K562 (cell line): ENCODE data around the gene PSAP. TPM values are rescaled to one million over a fixed set of nuclear protein-coding genes. Genes with fewer than 3 reads are reported as not detected.

Source experiments
- ARID3A ChIP-seq: IDR thresholded peaks from 2 replicates; pipeline ENCODE4 v1.6.1; 2012; ENCODE audit warnings: low read depth, low read length, improper control_type of control experiment, borderline replicate concordance
- BRD4 ChIP-seq: fragments of 200-600 bp; sonication (generic); IDR thresholded peaks from 2 replicates; pipeline ENCODE4 v1.6.1; 2017; ENCODE audit warnings: inconsistent platforms
- CBX1 ChIP-seq: sonication (generic); IDR thresholded peaks from 2 replicates; pipeline ENCODE4 v1.6.1; 2016; ENCODE audit warnings: antibody characterized with exemption, low read depth, mild to moderate bottlenecking
- DACH1 ChIP-seq: fragments of 450-650 bp; IDR thresholded peaks from 2 replicates; pipeline ENCODE4 v1.6.1; 2018; ENCODE audit not compliant: partially characterized antibody
- HMGXB4 ChIP-seq: sonication (generic); formaldehyde crosslinking; IDR thresholded peaks from 2 replicates; pipeline ENCODE4 v1.8.1; 2023; ENCODE audit warnings: mild to moderate bottlenecking, missing genetic modification reagents
- KDM4B ChIP-seq, 2 experiments: fragments of 450-650 bp in 1 of 2; sonication (generic) in 1 of 2; IDR thresholded peaks; 2 replicates each; pipeline ENCODE4 v1.6.1; 2016 to 2017; ENCODE audit warnings: borderline replicate concordance in 2 of 2, antibody characterized with exemption in 1 of 2, low read depth in 1 of 2, mild to moderate bottlenecking in 1 of 2
- KHSRP ChIP-seq: fragments of 450-650 bp; IDR thresholded peaks from 2 replicates; pipeline ENCODE4 v1.6.1; 2017
- KLF13 ChIP-seq: fragments of 450-650 bp; IDR thresholded peaks from 2 replicates; pipeline ENCODE4 v1.6.1; 2016; ENCODE audit warnings: missing genetic modification characterization, low read depth, mild to moderate bottlenecking, missing compliant biosample characterization, moderate library complexity, borderline replicate concordance
- MAFG ChIP-seq: fragments of 450-650 bp; conservative IDR thresholded peaks from 2 replicates; pipeline ENCODE4 v1.6.1; 2016; ENCODE audit warnings: missing genetic modification characterization, missing compliant biosample characterization
- MEF2A ChIP-seq: IDR thresholded peaks from 2 replicates; pipeline ENCODE4 v1.6.1; 2011; ENCODE audit warnings: low read depth, mild to moderate bottlenecking, low read length, moderate library complexity; ENCODE audit not compliant: control insufficient read depth
- NFE2 ChIP-seq: IDR thresholded peaks from 2 replicates; pipeline ENCODE4 v1.6.1; 2014; ENCODE audit warnings: antibody characterized with exemption, low read depth
- NR4A1 ChIP-seq, 2 experiments: fragments of 250-450 bp in 1 of 2; fragments of 450-650 bp in 1 of 2; sonication (Bioruptor Pico) in 1 of 2; IDR thresholded peaks; 2 replicates each; pipeline versions ENCODE4 v1.4.0 to v1.6.1; 2016 to 2020; ENCODE audit warnings: mild to moderate bottlenecking in 2 of 2, missing compliant biosample characterization in 1 of 2, missing genetic modification characterization in 1 of 2, moderate library complexity in 1 of 2
- TFE3 ChIP-seq: fragments of 450-650 bp; formaldehyde crosslinking; IDR thresholded peaks from 2 replicates; pipeline ENCODE4 v1.4.0; 2020; ENCODE audit warnings: mild to moderate bottlenecking, mixed read lengths
- ZBTB5 ChIP-seq: fragments of 450-650 bp; IDR thresholded peaks from 2 replicates; pipeline ENCODE4 v1.6.1; 2017; ENCODE audit warnings: antibody characterized with exemption
- ZNF140 ChIP-seq: fragments of 250-450 bp; sonication (Bioruptor Pico); IDR thresholded peaks from 2 replicates; pipeline ENCODE4 v1.8.0; 2021; ENCODE audit warnings: moderate library complexity, mild to moderate bottlenecking, inconsistent platforms
- ZNF217 ChIP-seq: sonication (generic); formaldehyde crosslinking; IDR thresholded peaks from 2 replicates; pipeline ENCODE4 v1.8.0; 2022; ENCODE audit warnings: mild to moderate bottlenecking, missing genetic modification reagents
- ZNF511 ChIP-seq: sonication (generic); formaldehyde crosslinking; IDR thresholded peaks from 2 replicates; pipeline ENCODE4 v1.8.0; 2022; ENCODE audit warnings: mild to moderate bottlenecking, missing genetic modification reagents
- ZSCAN32 ChIP-seq: fragments of 450-650 bp; formaldehyde crosslinking; IDR thresholded peaks from 2 replicates; pipeline ENCODE4 v1.4.0; 2020; ENCODE audit warnings: mild to moderate bottlenecking, moderate library complexity
- polyA plus RNA-seq, 8 experiments: library from polyadenylated mRNA; depleted of rRNA in 4 of 8; stranded (reverse) in 5 of 8; unstranded in 3 of 8; fragments of >200 nt; fragmentation: Nextera tagmentation in 2 of 8; fragmentation: Illumina TruSeq in 1 of 8; extraction: Ambion mirVana in 2 of 8; extraction: Trizol in 1 of 8; gene quantifications; 2 replicates each; pipeline versions ENCODE4 v1.2.1 to v1.2.3, GENCODE V29; 2011 to 2014; ENCODE audit warnings: inconsistent platforms in 1 of 8, missing spikeins in 1 of 8
- total RNA-seq, 7 experiments: library from RNA; depleted of rRNA in 6 of 7; stranded (reverse); fragments of >200 nt in 6 of 7; fragmentation: Illumina TruSeq in 2 of 7; extraction: Trizol in 2 of 7; gene quantifications; 2 replicates each; pipeline versions ENCODE4 v1.2.1 to v1.2.3, GENCODE V29; 2011 to 2021; ENCODE audit warnings: low replicate concordance in 1 of 7

PSAP gene
- total and polyA plus RNA-seq, 9 of the 15 experiments (the other 6 are each of a cell fraction or from before 2014, with no cell fraction given), result 245 to 700 (median 429) TPM

- no peak for TF ChIP-seq ZSCAN32 (CRISPR knock-in tag)
- no peak for TF ChIP-seq ZBTB5
- TF ChIP-seq KDM4B (IDR thresholded peaks at IDR 0.05; ENCODE audit: borderline replicate concordance in 2 of 2, low read depth in 1 of 2), result no peak
- TF ChIP-seq NFE2, result 0 out of 2 replicates have a peak, but pooled peaks have one; percentile 30
- TF ChIP-seq NR4A1 (CRISPR knock-in tag; IDR thresholded peaks at IDR 0.05), result 0 out of 2 replicates have a peak, but pooled peaks have one; percentile 49
- peak; percentile 74; the same call in 1 of the 2 replicates for TF ChIP-seq NR4A1 (tag; IDR thresholded peaks at IDR 0.05)
- TF ChIP-seq KLF13 (tag), result no peak
- TF ChIP-seq DACH1, result peak; percentile 21
- no peak for TF ChIP-seq TFE3 (CRISPR knock-in tag)
- TF ChIP-seq CBX1, result no peak
- no peak for TF ChIP-seq ZNF140 (CRISPR knock-in tag)
- no peak for TF ChIP-seq BRD4
- no peak for TF ChIP-seq HMGXB4 (CRISPR knock-in tag)
- no peak for TF ChIP-seq ARID3A
- peak; percentile 23; the same call in 1 of the 2 replicates for TF ChIP-seq ZNF511 (CRISPR knock-in tag)
- no peak for TF ChIP-seq KHSRP
- no peak for TF ChIP-seq MEF2A
- no peak for TF ChIP-seq MAFG
- no peak for TF ChIP-seq ZNF217
Measured at GRCh38 chr10:71797533-71798307, 53.3 kb downstream of the PSAP start (continued).
